Measurements from ENCODE around the gene DYNLT4.
"Not testable (repeated sequence)": the region's sequence is repeated elsewhere in the genome, so short reads cannot be mapped to it uniquely, and the experiment has no call there.

GRCh38 chr1:44824392-44824791 is 17.2 kb upstream of the DYNLT4 start:
- TF ChIP-seq CTCF (IDR thresholded peaks at IDR 0.05; ENCODE audit: poor library complexity); EZH2phosphoT487 (IDR thresholded peaks at IDR 0.05; ENCODE audit: low read depth, severe bottlenecking, unreplicated experiment); EZH2 (IDR thresholded peaks at IDR 0.05; ENCODE audit: borderline replicate concordance): not testable (repeated sequence)
